ENCODE results near the gene S100A9. TPM values are rescaled to one million over a fixed set of nuclear protein-coding genes. Genes with fewer than 3 reads are reported as not detected.

The S100A9 gene
- total and polyA plus RNA-seq, 2 experiments from 2014 or later = 3.2 to 6.4 TPM

- 88% methylated on average over 8 of the region's 8 CpGs for WGBS (ENCODE audit: low lambda C conversion rate, missing lambda C conversion rate)
These were observed 1.1 kb upstream of the S100A9 start for GRCh38 chr1:153356392-153357075.

DNA sequence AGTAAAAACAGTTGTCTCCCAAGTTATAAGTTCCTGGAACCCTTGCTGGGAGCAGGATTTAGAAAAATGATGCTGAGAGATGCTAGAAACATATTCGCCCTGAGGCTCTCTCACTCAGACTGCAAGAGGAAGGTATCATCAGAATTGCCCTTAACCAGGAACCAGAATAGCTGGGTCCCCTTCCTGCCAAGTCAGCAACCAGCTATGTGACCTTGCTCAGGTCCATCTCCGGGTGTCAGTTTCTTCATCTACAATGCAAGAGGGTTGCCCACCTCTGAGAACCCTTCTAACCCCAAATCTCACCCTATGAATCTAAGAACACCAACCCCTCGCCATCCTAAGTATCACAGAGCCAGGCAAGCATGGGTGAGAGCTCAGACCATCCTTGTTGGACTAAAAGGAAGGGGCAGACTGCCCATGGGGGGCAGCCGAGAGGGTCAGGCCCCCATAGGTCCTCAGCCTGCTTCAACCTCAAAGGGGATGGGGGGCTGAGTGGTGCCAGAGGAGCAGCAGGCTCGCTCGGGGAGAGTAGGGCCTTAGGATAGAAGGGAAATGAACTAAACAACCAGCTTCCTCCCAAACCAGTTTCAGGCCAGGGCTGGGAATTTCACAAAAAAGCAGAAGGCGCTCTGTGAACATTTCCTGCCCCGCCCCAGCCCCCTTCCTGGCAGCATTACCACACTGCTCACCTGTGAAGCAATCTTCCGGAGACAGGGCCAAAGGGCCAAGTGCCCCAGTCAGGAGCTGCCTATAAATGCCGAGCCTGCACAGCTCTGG, 390 bp upstream of the S100A9 start:
- Histone ChIP-seq H4K20me1 (ENCODE audit: insufficient read depth, poor library complexity, severe bottlenecking) (no peaks in the 10 kb centered on the region), H3K4me1 (ENCODE audit: insufficient read depth) (no peaks in the 10 kb centered on the region), H3K79me2 (no peaks in the 10 kb centered on the region), H3K4me2 (no peak overlapping the region), H3K9me2 (replicated peaks; ENCODE audit: insufficient read depth) (no peaks in the 10 kb centered on the region), H3K27ac (no peak overlapping the region), H2AFZ (no peak overlapping the region), H3K36me3 (replicated peaks; ENCODE audit: insufficient read depth, low read depth) (no peaks in the 10 kb centered on the region), H3K4me3 (no peak overlapping the region), H3K9me3 (ENCODE audit: low read depth) (no peaks in the 10 kb centered on the region), H3K27me3 (peaks cover 4% of the 10 kb centered on the region)
- DNase-seq (ENCODE audit: low spot score) = no peak
- 76% methylated on average over 10 of the region's 10 CpGs for WGBS (ENCODE audit: low lambda C conversion rate, missing lambda C conversion rate)
- TF ChIP-seq EZH2 (IDR thresholded peaks at IDR 0.05; ENCODE audit: borderline replicate concordance) (no peak), EZH2phosphoT487 (IDR thresholded peaks at IDR 0.05; ENCODE audit: low read depth, severe bottlenecking, unreplicated experiment) (no peak), CTCF (IDR thresholded peaks at IDR 0.05; ENCODE audit: poor library complexity) (no peak)

More at GRCh38 chr1:153356392-153357075, 1.1 kb upstream of the S100A9 start:
- no peak overlapping the region for H3K4me2 ChIP-seq
- H2AFZ ChIP-seq = no peak overlapping the region
- H3K9me3 ChIP-seq (ENCODE audit: low read depth) = no peaks in the 10 kb centered on the region
- DNase-seq (ENCODE audit: low spot score) = no peak
- no peaks in the 10 kb centered on the region for H3K4me1 ChIP-seq (ENCODE audit: insufficient read depth)
- TF ChIP-seq CTCF (IDR thresholded peaks at IDR 0.05; ENCODE audit: poor library complexity) (no peak), EZH2 (IDR thresholded peaks at IDR 0.05; ENCODE audit: borderline replicate concordance) (no peak), EZH2phosphoT487 (IDR thresholded peaks at IDR 0.05; ENCODE audit: low read depth, severe bottlenecking, unreplicated experiment) (no peak)
- no peak overlapping the region for H3K27ac ChIP-seq
- H3K36me3 ChIP-seq (replicated peaks; ENCODE audit: insufficient read depth, low read depth) = no peaks in the 10 kb centered on the region
- peaks cover 7% of the 10 kb centered on the region for H3K27me3 ChIP-seq
- H3K4me3 ChIP-seq = no peak overlapping the region
- no peaks in the 10 kb centered on the region for H3K79me2 ChIP-seq
- no peaks in the 10 kb centered on the region for H3K9me2 ChIP-seq (replicated peaks; ENCODE audit: insufficient read depth)
- H4K20me1 ChIP-seq (ENCODE audit: insufficient read depth, poor library complexity, severe bottlenecking) = no peaks in the 10 kb centered on the region

DNA sequence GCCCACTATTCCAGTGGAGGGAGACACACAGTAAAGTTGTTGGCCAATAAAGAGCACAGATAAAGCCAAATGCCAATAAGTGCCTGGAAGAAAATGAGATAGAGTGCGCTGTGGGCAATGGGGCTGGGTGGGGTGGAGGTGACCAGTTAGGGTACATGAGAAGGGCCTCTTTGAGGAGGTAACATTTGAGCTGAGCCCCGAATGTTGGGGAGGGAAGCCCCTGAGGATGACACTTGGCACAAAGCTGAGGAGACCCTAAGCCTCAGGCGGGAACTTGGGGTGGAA, 979 bp downstream of the S100A9 start:
- 91% methylated on average over 3 of the region's 3 CpGs for WGBS (ENCODE audit: low lambda C conversion rate, missing lambda C conversion rate)
- H3K4me1 ChIP-seq (ENCODE audit: insufficient read depth) = no peaks in the 10 kb centered on the region
- H4K20me1 ChIP-seq (ENCODE audit: insufficient read depth, poor library complexity, severe bottlenecking) = no peaks in the 10 kb centered on the region
- no peaks in the 10 kb centered on the region for H3K36me3 ChIP-seq (replicated peaks; ENCODE audit: insufficient read depth, low read depth)
- H2AFZ ChIP-seq = no peak overlapping the region
- H3K4me3 ChIP-seq = no peak overlapping the region
- peaks cover 4% of the 10 kb centered on the region for H3K27me3 ChIP-seq
- no peaks in the 10 kb centered on the region for H3K9me3 ChIP-seq (ENCODE audit: low read depth)
- H3K9me2 ChIP-seq (replicated peaks; ENCODE audit: insufficient read depth) = no peaks in the 10 kb centered on the region
- no peaks in the 10 kb centered on the region for H3K79me2 ChIP-seq
- H3K4me2 ChIP-seq = no peak overlapping the region
- TF ChIP-seq EZH2phosphoT487 (IDR thresholded peaks at IDR 0.05; ENCODE audit: low read depth, severe bottlenecking, unreplicated experiment) (no peak), EZH2 (IDR thresholded peaks at IDR 0.05; ENCODE audit: borderline replicate concordance) (no peak), CTCF (IDR thresholded peaks at IDR 0.05; ENCODE audit: poor library complexity) (no peak)
- DNase-seq (ENCODE audit: low spot score) = no peak
- no peak overlapping the region for H3K27ac ChIP-seq
